GM12891 (cell line): Measurements from ENCODE around the gene CALML3.

Experiments
- PAX5 ChIP-seq: IDR thresholded peaks from 2 replicates; pipeline ENCODE4 v1.6.1; 2011; ENCODE audit warnings: low read length, moderate library complexity, mild to moderate bottlenecking; ENCODE audit not compliant: insufficient read depth, severe bottlenecking
- POLR2A ChIP-seq: IDR thresholded peaks from 2 replicates; pipeline ENCODE4 v1.6.1; 2011; ENCODE audit warnings: low read depth, low read length, control low read depth
- POLR2AphosphoS5 ChIP-seq: IDR thresholded peaks from 2 replicates; pipeline ENCODE4 v1.6.1; 2011; ENCODE audit warnings: low read depth, low read length, control low read depth
- TAF1 ChIP-seq: IDR thresholded peaks from 2 replicates; pipeline ENCODE4 v1.6.1; 2011; ENCODE audit warnings: low read depth, low read length, control low read depth

DNA sequence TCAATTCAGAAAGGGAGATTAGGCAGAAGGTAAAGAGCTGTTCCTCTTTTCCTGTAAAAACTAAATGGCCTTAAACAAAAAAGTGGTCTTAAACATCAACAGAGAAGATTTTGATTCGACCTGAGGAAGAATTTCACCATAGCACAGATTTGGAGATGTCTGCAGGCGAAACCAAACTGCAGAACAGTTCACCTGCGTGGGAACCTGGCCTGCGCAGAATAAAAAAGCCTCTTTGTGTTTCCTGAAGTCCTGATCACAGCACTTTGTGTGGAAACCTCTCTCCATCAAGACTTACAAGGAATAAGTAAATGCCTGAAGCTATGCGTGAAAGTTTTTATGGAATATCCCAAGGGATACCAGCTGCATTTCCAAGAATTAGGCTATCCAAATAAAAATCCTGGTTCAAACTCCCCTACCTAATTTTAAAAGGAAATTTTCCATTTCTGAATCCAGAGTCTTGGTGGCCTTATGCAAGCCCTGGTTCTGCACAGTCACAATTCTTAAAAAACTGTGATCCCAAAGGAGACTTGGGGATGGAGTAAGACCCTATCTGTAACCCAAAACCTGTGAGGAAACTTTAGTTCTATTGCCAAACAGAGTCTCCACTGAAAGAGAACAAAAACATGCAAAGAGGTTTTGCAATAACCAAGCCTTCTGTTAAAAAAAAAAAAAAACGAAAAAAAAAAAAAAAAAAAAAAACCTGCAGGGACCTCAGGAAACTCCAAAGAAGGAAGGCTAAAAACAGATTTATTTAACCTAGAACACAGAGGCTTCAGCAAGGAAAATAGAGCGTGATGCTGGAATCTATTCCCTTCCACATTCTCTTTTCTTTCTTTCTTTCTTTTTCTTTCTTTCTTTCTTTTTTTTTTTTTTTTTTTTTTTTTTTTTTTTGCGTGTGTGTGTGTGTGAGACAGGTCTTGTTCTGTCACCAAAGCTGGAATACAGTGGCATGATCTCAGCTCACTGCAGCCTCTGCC is 10.4 kb downstream of the CALML3 start:
- no peak for TF ChIP-seq POLR2A
- TF ChIP-seq POLR2AphosphoS5 = no peak
- TF ChIP-seq TAF1 = no peak
- TF ChIP-seq PAX5 = no peak
